H9 (cell line): ENCODE results near the gene LIMS2. TPM values are rescaled to one million over a fixed set of nuclear protein-coding genes. Genes with fewer than 3 reads are reported as not detected.

ENCODE experiments used
- DNase-seq: peaks from one replicate; pipeline ENCODE4 v3.0.0-alpha.2; 2017
- H2AFZ ChIP-seq: one replicate; pipeline ENCODE4 v1.6.1; 2013; ENCODE audit warnings: mild to moderate bottlenecking, low read length, control low read depth, moderate library complexity
- H2AK5ac ChIP-seq: 2 replicates; pipeline ENCODE4 v1.6.1; 2013; ENCODE audit warnings: low read length, control low read depth, mixed read lengths; ENCODE audit not compliant: insufficient read length
- H2BK120ac ChIP-seq: one replicate; pipeline ENCODE4 v1.6.1; 2013; ENCODE audit warnings: low read depth, mild to moderate bottlenecking, low read length, control low read depth, inconsistent platforms; ENCODE audit not compliant: poor library complexity, severe bottlenecking
- H2BK12ac ChIP-seq: 2 replicates; pipeline ENCODE4 v1.6.1; 2013; ENCODE audit warnings: low read length, control low read depth, mixed read lengths, low read depth; ENCODE audit not compliant: insufficient read length
- H2BK15ac ChIP-seq: 2 replicates; pipeline ENCODE4 v1.6.1; 2013; ENCODE audit warnings: low read depth, low read length, control low read depth
- H2BK20ac ChIP-seq: one replicate; pipeline ENCODE4 v1.6.1; 2013; ENCODE audit warnings: low read depth, mild to moderate bottlenecking, low read length, control low read depth, inconsistent platforms; ENCODE audit not compliant: poor library complexity, severe bottlenecking
- H2BK5ac ChIP-seq: 2 replicates; pipeline ENCODE4 v1.6.1; 2013; ENCODE audit warnings: low read length, control low read depth, mixed read lengths; ENCODE audit not compliant: insufficient read length
- H3K14ac ChIP-seq: 2 replicates; pipeline ENCODE4 v1.6.1; 2013; ENCODE audit warnings: low read length, control low read depth; ENCODE audit not compliant: insufficient read depth
- H3K18ac ChIP-seq: 2 replicates; pipeline ENCODE4 v1.6.1; 2013; ENCODE audit warnings: low read depth, mild to moderate bottlenecking, mixed read lengths, low read length, control low read depth; ENCODE audit not compliant: insufficient read length
- H3K23ac ChIP-seq: 2 replicates; pipeline ENCODE4 v1.6.1; 2013; ENCODE audit warnings: low read length, control low read depth, mixed read lengths, low read depth; ENCODE audit not compliant: insufficient read length
- H3K23me2 ChIP-seq: 2 replicates; pipeline ENCODE4 v1.6.1; 2013; ENCODE audit warnings: low read depth, mild to moderate bottlenecking, mixed read lengths, low read length, control low read depth; ENCODE audit not compliant: insufficient read length, poor library complexity, severe bottlenecking
- H3K27ac ChIP-seq: 2 replicates; pipeline ENCODE4 v1.5.1; 2013; ENCODE audit warnings: low read length, control low read depth, mixed read lengths, low read depth; ENCODE audit not compliant: insufficient read length
- H3K27me3 ChIP-seq: 2 replicates; pipeline ENCODE4 v1.6.1; 2013; ENCODE audit warnings: low read length, control low read depth, inconsistent platforms; ENCODE audit not compliant: insufficient read depth
- H3K4ac ChIP-seq: 2 replicates; pipeline ENCODE4 v1.6.1; 2013; ENCODE audit warnings: low read depth, mild to moderate bottlenecking, control low read depth, inconsistent platforms, low read length, moderate library complexity
- H3K4me1 ChIP-seq: 2 replicates; pipeline ENCODE4 v1.6.1; 2013; ENCODE audit warnings: low read length, control low read depth, inconsistent platforms; ENCODE audit not compliant: insufficient read depth
- H3K4me2 ChIP-seq: 2 replicates; pipeline ENCODE4 v1.6.1; 2013; ENCODE audit warnings: low read length, control low read depth, mixed read lengths; ENCODE audit not compliant: insufficient read length, insufficient read depth
- H3K56ac ChIP-seq: 2 replicates; pipeline ENCODE4 v1.6.1; 2013; ENCODE audit warnings: low read depth, mild to moderate bottlenecking, mixed read lengths, low read length, control low read depth; ENCODE audit not compliant: insufficient read length
- H3K79me1 ChIP-seq: 2 replicates; pipeline ENCODE4 v1.6.1; 2013; ENCODE audit warnings: low read depth, mild to moderate bottlenecking, moderate library complexity, low read length, control low read depth, inconsistent platforms; ENCODE audit not compliant: insufficient read depth, poor library complexity, severe bottlenecking
- H3K79me2 ChIP-seq: 2 replicates; pipeline ENCODE4 v1.6.1; 2013; ENCODE audit warnings: low read length, control low read depth, inconsistent platforms; ENCODE audit not compliant: insufficient read depth
- H3K9ac ChIP-seq: 2 replicates; pipeline ENCODE4 v1.6.1; 2013; ENCODE audit warnings: low read length, control low read depth, mixed read lengths; ENCODE audit not compliant: insufficient read length; ENCODE audit errors: extremely low read depth
- H3K9me3 ChIP-seq: one replicate; pipeline ENCODE4 v1.6.1; 2013; ENCODE audit warnings: low read depth, low read length, inconsistent platforms; ENCODE audit not compliant: control insufficient read depth
- H3T11ph ChIP-seq: one replicate; pipeline ENCODE4 v1.6.1; 2013; ENCODE audit warnings: mild to moderate bottlenecking, low read length, control low read depth, inconsistent platforms
- H4K20me1 ChIP-seq: one replicate; pipeline ENCODE4 v1.6.1; 2013; ENCODE audit not compliant: control insufficient read depth, insufficient read length, insufficient read depth
- H4K5ac ChIP-seq: 2 replicates; pipeline ENCODE4 v1.6.1; 2013; ENCODE audit warnings: low read depth, mild to moderate bottlenecking, mixed read lengths, low read length, control low read depth; ENCODE audit not compliant: insufficient read length
- H4K8ac ChIP-seq: replicated peaks from 2 replicates; pipeline ENCODE4 v1.6.1; 2013; ENCODE audit warnings: low read length, control low read depth, mixed read lengths, low read depth; ENCODE audit not compliant: insufficient read length
- H4K91ac ChIP-seq: 2 replicates; pipeline ENCODE4 v1.6.1; 2013; ENCODE audit warnings: low read depth, mild to moderate bottlenecking, moderate library complexity, mixed read lengths, low read length, control low read depth; ENCODE audit not compliant: insufficient read length
- H3K27ac Mint-ChIP-seq, 3 experiments: 2 replicates in 2 of 3; 3 replicates in 1 of 3; pipeline ENCODE4 v1.8.0; 2020 to 2021; ENCODE audit warnings: mixed read lengths in 3 of 3, mild to moderate bottlenecking in 1 of 3, moderate library complexity in 1 of 3
- H3K27me3 Mint-ChIP-seq: 2 replicates; pipeline ENCODE4 v1.8.0; 2021; ENCODE audit warnings: low read depth, mild to moderate bottlenecking, moderate library complexity, mixed read lengths
- H3K36me3 Mint-ChIP-seq, 3 experiments: 2 replicates in 2 of 3; 3 replicates in 1 of 3; pipeline ENCODE4 v1.8.0; 2020 to 2021; ENCODE audit warnings: low read depth in 3 of 3, mixed read lengths in 3 of 3; ENCODE audit not compliant: insufficient read depth in 1 of 3
- H3K4me1 Mint-ChIP-seq, 2 experiments: 2 replicates each; pipeline ENCODE4 v1.8.0; 2020; ENCODE audit warnings: mixed read lengths in 2 of 2
- H3K4me3 Mint-ChIP-seq, 2 experiments: 2 replicates in 1 of 2; 3 replicates in 1 of 2; pipeline ENCODE4 v1.8.0; 2020 to 2021; ENCODE audit warnings: mild to moderate bottlenecking in 2 of 2, mixed read lengths in 2 of 2, moderate library complexity in 1 of 2
- H3K9me3 Mint-ChIP-seq, 2 experiments: 2 replicates in 1 of 2; 3 replicates in 1 of 2; pipeline ENCODE4 v1.8.0; 2020; ENCODE audit warnings: mild to moderate bottlenecking in 2 of 2, mixed read lengths in 2 of 2, moderate library complexity in 1 of 2
- CTCF ChIP-seq: fragments of 200-600 bp; sonication (generic); conservative IDR thresholded peaks from 3 replicates; pipeline ENCODE4 v1.8.0; 2021; ENCODE audit warnings: antibody characterized with exemption, mild to moderate bottlenecking
- WGBS: extraction: QIAGEN DNeasy Blood & Tissue Kit; methylation state at CpG from one replicate; pipeline ENCODE4 v1.1.7; 2013; ENCODE audit warnings: missing lambda C conversion rate, low lambda C conversion rate, mixed read lengths; ENCODE audit not compliant: insufficient read length; ENCODE audit errors: extremely low coverage; 5-methylcytosine and 5-hydroxymethylcytosine counted together
- total RNA-seq: library from RNA; stranded (reverse); gene quantifications from 2 replicates; pipeline ENCODE4 v1.2.1, GENCODE V29; 2021

Gene LIMS2
- total RNA-seq, 1 experiment from 2014 or later: 5.9 TPM

GRCh38 chr2:127643439-127644065 lies 31.8 kb downstream of the LIMS2 start:
- H4K5ac ChIP-seq: no peak overlapping the region
- Mint-ChIP-seq H3K9me3 (no peaks in the 10 kb centered on the region), H3K27me3 (peaks cover 2% of the 10 kb centered on the region; the same call in 1 of the 2 replicates), H3K36me3 (no peaks in the 10 kb centered on the region), H3K4me1 (peaks cover 6 to 15% of the 10 kb centered on the region in 2 experiments), H3K4me3 (no peak overlapping the region), H3K27ac (peak overlapping the region in 1 of 3 experiments; percentile 40; a peak in 1 of 7 replicates)
- no peak overlapping the region for H3K14ac ChIP-seq
- H3T11ph ChIP-seq: no peak overlapping the region
- H3K27me3 ChIP-seq: no peaks in the 10 kb centered on the region
- H4K8ac ChIP-seq: no peak overlapping the region
- no peak overlapping the region for H2AFZ ChIP-seq
- no CpG with 5 or more reads among the region's 15 CpGs for WGBS
- no peak overlapping the region for H3K23ac ChIP-seq
- no peak overlapping the region for H3K4me2 ChIP-seq
- no peaks in the 10 kb centered on the region for H3K23me2 ChIP-seq
- TF ChIP-seq CTCF: no peak
- no peak overlapping the region for H2BK12ac ChIP-seq
- no peak for DNase-seq
- no peaks in the 10 kb centered on the region for H4K20me1 ChIP-seq
- H2BK120ac ChIP-seq: no peak overlapping the region
- H3K79me2 ChIP-seq: no peaks in the 10 kb centered on the region
- H3K27ac ChIP-seq: no peak overlapping the region
- no peaks in the 10 kb centered on the region for H3K79me1 ChIP-seq
- H3K18ac ChIP-seq: no peak overlapping the region
- no peak overlapping the region for H2BK5ac ChIP-seq
- H3K9ac ChIP-seq: no peak overlapping the region
- H2BK15ac ChIP-seq: no peak overlapping the region
- H2AK5ac ChIP-seq: no peak overlapping the region
- no peak overlapping the region for H4K91ac ChIP-seq
- H3K56ac ChIP-seq: no peak overlapping the region
- H3K4ac ChIP-seq: no peak overlapping the region
- no peaks in the 10 kb centered on the region; the same call in 1 of the 2 replicates for H3K4me1 ChIP-seq
- H2BK20ac ChIP-seq: no peak overlapping the region
- H3K9me3 ChIP-seq: no peaks in the 10 kb centered on the region
